HG02852 (cell line): ENCODE data around the gene CALHM3.
A peak's percentile ranks its signal among the peaks of the same experiment; 100 is the strongest.

Source experiments
- ATAC-seq: cut with Tn5 transposase; IDR thresholded peaks from one replicate; pipeline ENCODE4 v1.9.1; 2021; ENCODE audit warnings: mild to moderate bottlenecking, moderate library complexity; ENCODE audit not compliant: unreplicated experiment

CALHM3 gene

GRCh38 chr10:103475437-103475836 is 3.6 kb downstream of the CALHM3 start:
- no peak for ATAC-seq

GRCh38 chr10:103474077-103474476 is 5.0 kb downstream of the CALHM3 start:
- ATAC-seq: no peak

GRCh38 chr10:103473261-103473671 is 5.8 kb downstream of the CALHM3 start:
- no peak for ATAC-seq

- peak; percentile 32 for ATAC-seq
Measured at GRCh38 chr10:103472005-103472404, 7.0 kb downstream of the CALHM3 start.

GRCh38 chr10:103470761-103471653 is 8.0 kb downstream of the CALHM3 start:
- peak; percentile 77 for ATAC-seq

- no peak for ATAC-seq
Measured at GRCh38 chr10:103469201-103469600, 9.8 kb downstream of the CALHM3 start.

- ATAC-seq: no peak
Measured at GRCh38 chr10:103467406-103467805, 11.6 kb downstream of the CALHM3 start.

- ATAC-seq: no peak
Measured at GRCh38 chr10:103466734-103467133, 12.3 kb downstream of the CALHM3 start.

GRCh38 chr10:103465411-103466179 is 13.4 kb downstream of the CALHM3 start:
- no peak for ATAC-seq

- no peak for ATAC-seq
Measured at GRCh38 chr10:103463499-103463898, 15.5 kb downstream of the CALHM3 start.

GRCh38 chr10:103459615-103460014 is 19.4 kb downstream of the CALHM3 start:
- ATAC-seq: no peak

- ATAC-seq: peak; percentile 91
Measured at GRCh38 chr10:103458720-103459119, 20.3 kb downstream of the CALHM3 start, which contains the start of gene CALHM1. TSS of gene CALHM1 (minus strand) at chr10:103458900. CDS start at chr10:103458751, 149 bp downstream.

GRCh38 chr10:103457896-103458583 is 21.0 kb downstream of the CALHM3 start:
- no peak for ATAC-seq

- no peak for ATAC-seq
Measured at GRCh38 chr10:103457176-103457712, 21.8 kb downstream of the CALHM3 start.

- ATAC-seq: no peak
Measured at GRCh38 chr10:103456074-103456660, 22.9 kb downstream of the CALHM3 start.

GRCh38 chr10:103455235-103455634 is 23.8 kb downstream of the CALHM3 start:
- ATAC-seq: no peak

- ATAC-seq: no peak
Measured at GRCh38 chr10:103454026-103454425, 25.0 kb downstream of the CALHM3 start.

- no peak for ATAC-seq
Measured at GRCh38 chr10:103452506-103453230, 26.4 kb downstream of the CALHM3 start.

GRCh38 chr10:103451831-103452505 is 27.1 kb downstream of the CALHM3 start, which contains the start of gene CALHM2:
TSS of gene CALHM2 (minus strand) at chr10:103452370. CDS start at chr10:103449941, 2,429 bp downstream.
- peak; percentile 66 for ATAC-seq
